Measurements from ENCODE around the gene WIPI1. TPM values are rescaled to one million over a fixed set of nuclear protein-coding genes. Genes with fewer than 3 reads are reported as not detected.

WIPI1 gene
- total RNA-seq, 1 donor from 2014 or later = 98.0 TPM

DNA sequence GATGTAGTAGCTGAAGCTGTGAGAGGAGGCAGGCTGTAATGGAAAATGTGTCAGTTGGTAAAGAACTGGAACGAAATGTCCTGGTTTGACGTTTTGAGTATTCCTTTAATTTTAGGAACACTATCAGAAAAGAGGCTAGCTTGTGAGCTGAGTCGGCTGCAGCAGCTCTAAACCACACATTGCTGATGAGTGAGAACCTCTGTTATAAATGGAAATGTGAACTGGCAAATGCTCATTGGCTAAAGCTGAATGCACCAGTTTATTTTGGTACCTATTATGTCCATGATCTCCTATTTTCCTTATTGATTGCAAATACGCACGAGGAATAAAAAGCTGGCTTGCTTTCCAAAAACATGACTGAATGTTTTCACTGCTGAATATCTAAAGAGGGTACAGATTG is 11.0 kb upstream of the WIPI1 start:
- Mint-ChIP-seq H3K9me3 (ENCODE audit: unreplicated experiment) (no peaks in the 10 kb centered on the region), H3K4me1 (ENCODE audit: unreplicated experiment) (no peaks in the 10 kb centered on the region), H3K27me3 (ENCODE audit: unreplicated experiment) (no peaks in the 10 kb centered on the region), H3K4me3 (ENCODE audit: unreplicated experiment) (no peak overlapping the region), H3K27ac (ENCODE audit: unreplicated experiment) (peak overlapping the region; percentile 39), H3K36me3 (ENCODE audit: low read depth, unreplicated experiment) (no peaks in the 10 kb centered on the region)
- TF ChIP-seq, protein P1, sequence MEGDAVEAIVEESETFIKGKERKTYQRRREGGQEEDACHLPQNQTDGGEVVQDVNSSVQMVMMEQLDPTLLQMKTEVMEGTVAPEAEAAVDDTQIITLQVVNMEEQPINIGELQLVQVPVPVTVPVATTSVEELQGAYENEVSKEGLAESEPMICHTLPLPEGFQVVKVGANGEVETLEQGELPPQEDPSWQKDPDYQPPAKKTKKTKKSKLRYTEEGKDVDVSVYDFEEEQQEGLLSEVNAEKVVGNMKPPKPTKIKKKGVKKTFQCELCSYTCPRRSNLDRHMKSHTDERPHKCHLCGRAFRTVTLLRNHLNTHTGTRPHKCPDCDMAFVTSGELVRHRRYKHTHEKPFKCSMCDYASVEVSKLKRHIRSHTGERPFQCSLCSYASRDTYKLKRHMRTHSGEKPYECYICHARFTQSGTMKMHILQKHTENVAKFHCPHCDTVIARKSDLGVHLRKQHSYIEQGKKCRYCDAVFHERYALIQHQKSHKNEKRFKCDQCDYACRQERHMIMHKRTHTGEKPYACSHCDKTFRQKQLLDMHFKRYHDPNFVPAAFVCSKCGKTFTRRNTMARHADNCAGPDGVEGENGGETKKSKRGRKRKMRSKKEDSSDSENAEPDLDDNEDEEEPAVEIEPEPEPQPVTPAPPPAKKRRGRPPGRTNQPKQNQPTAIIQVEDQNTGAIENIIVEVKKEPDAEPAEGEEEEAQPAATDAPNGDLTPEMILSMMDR (IDR thresholded peaks at IDR 0.05; ENCODE audit: unreplicated experiment) = no peak
- no peak for DNase-seq (ENCODE audit: low spot score)

DNA sequence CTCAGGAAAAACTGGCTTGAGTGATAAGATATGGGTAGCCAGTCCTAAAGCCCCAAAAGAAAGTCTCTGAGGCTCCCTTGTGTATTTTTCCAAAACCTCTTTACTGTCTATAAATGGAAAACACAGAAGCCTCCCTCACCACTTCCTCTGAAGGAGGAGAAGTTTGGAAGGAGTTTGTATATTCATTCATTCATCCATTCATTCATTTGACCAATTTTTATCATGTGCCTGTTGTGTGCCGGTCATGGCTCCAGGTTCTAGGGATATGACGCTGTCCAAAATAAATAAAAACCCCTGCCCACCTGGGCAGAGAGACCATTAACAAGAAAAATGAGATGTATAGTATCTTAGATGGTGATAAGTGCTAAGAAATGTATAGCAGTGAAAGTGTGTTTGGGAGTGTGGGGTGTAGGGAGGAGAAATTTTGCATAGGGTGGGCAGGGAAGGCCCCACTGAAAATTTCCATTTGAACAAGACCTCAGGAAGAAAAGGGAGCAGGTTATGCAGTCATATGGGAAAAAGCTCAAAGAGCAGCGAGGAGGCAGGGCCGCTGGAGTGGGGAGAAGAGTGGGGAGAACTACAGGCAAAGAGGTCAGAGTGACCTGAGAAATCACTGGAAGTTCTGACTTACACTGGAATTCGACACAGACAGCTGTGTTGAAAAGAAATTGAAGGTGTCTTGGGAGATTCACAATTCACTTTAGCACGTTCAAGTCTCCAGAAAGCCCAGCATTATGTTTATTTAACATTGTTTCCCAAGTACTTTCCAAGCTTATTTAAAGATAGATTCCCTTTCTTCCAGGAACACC is 6.1 kb upstream of the WIPI1 start:
- peaks cover under 1% of the 10 kb centered on the region for H3K27me3 Mint-ChIP-seq (ENCODE audit: unreplicated experiment)
- H3K4me3 Mint-ChIP-seq (ENCODE audit: unreplicated experiment) = no peak overlapping the region
- H3K4me1 Mint-ChIP-seq (ENCODE audit: unreplicated experiment) = peaks cover 17% of the 10 kb centered on the region
- DNase-seq (ENCODE audit: low spot score) = no peak
- H3K27ac Mint-ChIP-seq (ENCODE audit: unreplicated experiment) = no peak overlapping the region
- no peaks in the 10 kb centered on the region for H3K36me3 Mint-ChIP-seq (ENCODE audit: low read depth, unreplicated experiment)
- TF ChIP-seq, protein P1 (IDR thresholded peaks at IDR 0.05; ENCODE audit: unreplicated experiment) = no peak
- H3K9me3 Mint-ChIP-seq (ENCODE audit: unreplicated experiment) = no peaks in the 10 kb centered on the region

DNA sequence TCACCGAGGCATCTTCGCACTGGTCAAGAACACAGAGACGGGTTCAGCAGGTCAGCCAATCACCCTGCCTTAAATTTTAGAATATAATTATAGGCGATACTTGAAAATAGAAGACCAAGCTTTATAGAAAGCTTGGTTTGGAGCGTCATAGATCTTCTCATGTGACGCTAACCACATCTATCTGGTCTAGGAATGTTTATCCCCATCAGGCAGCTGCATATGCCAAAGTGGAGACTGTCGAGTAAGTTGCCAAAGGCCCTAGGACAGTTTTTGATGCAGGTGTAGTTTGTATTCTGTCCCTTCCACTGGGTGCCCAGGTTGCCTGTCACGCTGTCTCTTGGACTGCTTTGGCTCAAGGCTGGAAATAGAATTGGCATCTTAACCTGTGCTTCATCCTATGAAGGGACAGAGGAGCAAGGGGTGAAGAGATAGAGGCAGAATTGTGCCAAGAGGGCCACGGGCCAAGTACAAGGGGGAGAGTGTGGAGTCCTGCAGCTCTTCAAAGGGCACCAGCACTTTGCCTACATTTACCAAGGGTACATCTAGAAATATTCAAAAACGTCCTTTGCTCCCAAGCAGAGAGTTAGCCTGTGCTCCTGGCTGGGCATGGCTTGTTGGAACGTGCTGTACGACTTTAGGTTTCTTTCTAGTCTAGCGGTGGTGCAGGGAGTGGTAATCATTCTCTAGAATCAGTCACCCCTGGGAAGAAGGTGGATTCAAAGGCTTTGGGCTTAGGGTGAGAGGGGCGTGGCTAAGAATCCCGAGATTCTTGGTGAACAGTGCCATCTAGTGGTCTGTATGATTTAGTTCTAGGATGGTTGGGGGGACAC is 5.3 kb upstream of the WIPI1 start:
- no peak overlapping the region for H3K27ac Mint-ChIP-seq (ENCODE audit: unreplicated experiment)
- peaks cover 2% of the 10 kb centered on the region for H3K27me3 Mint-ChIP-seq (ENCODE audit: unreplicated experiment)
- peak; percentile 66 for DNase-seq (ENCODE audit: low spot score)
- H3K4me1 Mint-ChIP-seq (ENCODE audit: unreplicated experiment) = peaks cover 17% of the 10 kb centered on the region
- no peaks in the 10 kb centered on the region for H3K36me3 Mint-ChIP-seq (ENCODE audit: low read depth, unreplicated experiment)
- no peaks in the 10 kb centered on the region for H3K9me3 Mint-ChIP-seq (ENCODE audit: unreplicated experiment)
- no peak overlapping the region for H3K4me3 Mint-ChIP-seq (ENCODE audit: unreplicated experiment)
- TF ChIP-seq, protein P1 (IDR thresholded peaks at IDR 0.05; ENCODE audit: unreplicated experiment) = peak; percentile 85

DNA sequence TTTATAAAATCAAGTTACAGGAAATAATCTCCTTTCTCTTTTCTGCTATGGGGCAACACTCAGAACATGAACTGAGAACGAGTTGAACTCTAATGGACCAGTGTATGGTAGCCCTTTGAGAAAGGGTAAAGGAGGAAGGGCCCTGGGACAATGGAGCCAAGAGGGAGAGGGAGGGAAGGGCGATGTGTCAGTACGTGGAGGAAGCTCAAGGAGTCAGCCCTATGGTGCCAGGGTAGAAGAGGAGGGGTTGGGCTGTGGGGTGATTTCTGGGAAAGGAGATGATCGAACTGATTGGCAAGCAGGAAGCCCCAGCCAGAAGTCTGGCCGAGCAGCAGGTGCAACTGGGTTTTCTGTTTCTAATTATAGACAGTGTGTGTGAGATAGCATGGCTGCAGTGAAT is 4.3 kb upstream of the WIPI1 start:
- TF ChIP-seq, protein P1 (IDR thresholded peaks at IDR 0.05; ENCODE audit: unreplicated experiment) = no peak
- no peak for DNase-seq (ENCODE audit: low spot score)
- peaks cover 21% of the 10 kb centered on the region for H3K4me1 Mint-ChIP-seq (ENCODE audit: unreplicated experiment)
- no peak overlapping the region for H3K4me3 Mint-ChIP-seq (ENCODE audit: unreplicated experiment)
- H3K27ac Mint-ChIP-seq (ENCODE audit: unreplicated experiment) = no peak overlapping the region
- no peaks in the 10 kb centered on the region for H3K9me3 Mint-ChIP-seq (ENCODE audit: unreplicated experiment)
- peaks cover 4% of the 10 kb centered on the region for H3K27me3 Mint-ChIP-seq (ENCODE audit: unreplicated experiment)
- no peaks in the 10 kb centered on the region for H3K36me3 Mint-ChIP-seq (ENCODE audit: low read depth, unreplicated experiment)
